ENCODE data around the gene ATP10A.

DNA sequence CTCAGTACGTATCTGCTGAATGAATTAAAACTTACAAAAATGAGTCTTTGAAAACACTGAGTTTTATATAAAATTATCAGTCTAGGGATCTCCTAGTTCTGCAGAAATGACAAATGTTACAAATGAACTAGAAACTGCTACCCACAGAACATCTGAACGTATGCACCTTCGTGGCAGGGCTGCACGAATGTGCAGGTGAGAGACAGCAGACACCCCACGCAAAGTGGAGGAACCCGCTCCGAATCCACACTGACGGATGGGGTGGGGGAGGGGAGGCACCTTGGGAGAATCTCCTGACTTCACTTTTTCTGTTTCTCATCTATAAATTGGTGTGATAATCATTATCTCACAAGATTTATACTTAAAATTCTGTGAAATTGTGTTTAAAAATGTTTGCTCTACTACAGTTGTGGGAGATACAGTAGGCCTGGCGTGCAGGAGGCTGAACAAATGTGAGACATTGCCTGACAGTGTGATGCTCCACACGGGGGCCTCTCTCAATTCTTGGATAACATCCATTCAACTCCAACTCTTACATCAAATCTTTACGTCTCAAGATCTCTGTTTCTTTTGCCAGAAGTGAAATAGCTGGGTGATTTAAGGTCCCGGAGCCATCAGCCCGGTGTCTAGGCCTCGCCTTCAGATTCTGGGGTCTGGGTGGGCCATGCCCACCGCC, 86.9 kb downstream of the ATP10A start:
- TF ChIP-seq, protein P1, sequence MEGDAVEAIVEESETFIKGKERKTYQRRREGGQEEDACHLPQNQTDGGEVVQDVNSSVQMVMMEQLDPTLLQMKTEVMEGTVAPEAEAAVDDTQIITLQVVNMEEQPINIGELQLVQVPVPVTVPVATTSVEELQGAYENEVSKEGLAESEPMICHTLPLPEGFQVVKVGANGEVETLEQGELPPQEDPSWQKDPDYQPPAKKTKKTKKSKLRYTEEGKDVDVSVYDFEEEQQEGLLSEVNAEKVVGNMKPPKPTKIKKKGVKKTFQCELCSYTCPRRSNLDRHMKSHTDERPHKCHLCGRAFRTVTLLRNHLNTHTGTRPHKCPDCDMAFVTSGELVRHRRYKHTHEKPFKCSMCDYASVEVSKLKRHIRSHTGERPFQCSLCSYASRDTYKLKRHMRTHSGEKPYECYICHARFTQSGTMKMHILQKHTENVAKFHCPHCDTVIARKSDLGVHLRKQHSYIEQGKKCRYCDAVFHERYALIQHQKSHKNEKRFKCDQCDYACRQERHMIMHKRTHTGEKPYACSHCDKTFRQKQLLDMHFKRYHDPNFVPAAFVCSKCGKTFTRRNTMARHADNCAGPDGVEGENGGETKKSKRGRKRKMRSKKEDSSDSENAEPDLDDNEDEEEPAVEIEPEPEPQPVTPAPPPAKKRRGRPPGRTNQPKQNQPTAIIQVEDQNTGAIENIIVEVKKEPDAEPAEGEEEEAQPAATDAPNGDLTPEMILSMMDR (IDR thresholded peaks at IDR 0.05; ENCODE audit: poor library complexity) = no peak
- no peak for TF ChIP-seq EZH2 (IDR thresholded peaks at IDR 0.05; ENCODE audit: borderline replicate concordance)
- TF ChIP-seq EZH2phosphoT487 (IDR thresholded peaks at IDR 0.05; ENCODE audit: low read depth, severe bottlenecking, unreplicated experiment) = no peak
